ENCODE results near the gene ZMIZ2.
"Not testable (repeated sequence)": the region's sequence is repeated elsewhere in the genome, so short reads cannot be mapped to it uniquely, and the experiment has no call there.

ZMIZ2 gene

DNA sequence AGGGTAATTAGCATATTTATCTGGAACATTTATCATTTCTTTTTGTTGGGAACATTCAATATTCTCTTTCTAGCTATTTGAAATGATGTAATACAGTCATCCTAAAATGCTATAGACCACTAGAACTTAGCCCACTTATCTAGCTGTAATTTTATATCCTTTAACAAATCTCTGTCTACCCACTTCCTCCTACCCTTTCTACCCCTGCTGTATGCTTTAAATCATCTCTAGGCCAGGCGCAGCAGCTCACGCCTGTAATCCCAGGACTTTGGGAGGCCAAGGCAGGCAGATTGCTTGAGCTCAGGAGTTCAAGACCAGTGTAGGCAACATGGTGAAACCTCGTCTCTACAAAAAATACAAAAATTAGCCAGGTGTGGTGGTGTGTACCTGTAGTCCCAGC, 25.8 kb downstream of the ZMIZ2 start:
- DNase-seq (ENCODE audit: low spot score) = not testable (repeated sequence)

DNA sequence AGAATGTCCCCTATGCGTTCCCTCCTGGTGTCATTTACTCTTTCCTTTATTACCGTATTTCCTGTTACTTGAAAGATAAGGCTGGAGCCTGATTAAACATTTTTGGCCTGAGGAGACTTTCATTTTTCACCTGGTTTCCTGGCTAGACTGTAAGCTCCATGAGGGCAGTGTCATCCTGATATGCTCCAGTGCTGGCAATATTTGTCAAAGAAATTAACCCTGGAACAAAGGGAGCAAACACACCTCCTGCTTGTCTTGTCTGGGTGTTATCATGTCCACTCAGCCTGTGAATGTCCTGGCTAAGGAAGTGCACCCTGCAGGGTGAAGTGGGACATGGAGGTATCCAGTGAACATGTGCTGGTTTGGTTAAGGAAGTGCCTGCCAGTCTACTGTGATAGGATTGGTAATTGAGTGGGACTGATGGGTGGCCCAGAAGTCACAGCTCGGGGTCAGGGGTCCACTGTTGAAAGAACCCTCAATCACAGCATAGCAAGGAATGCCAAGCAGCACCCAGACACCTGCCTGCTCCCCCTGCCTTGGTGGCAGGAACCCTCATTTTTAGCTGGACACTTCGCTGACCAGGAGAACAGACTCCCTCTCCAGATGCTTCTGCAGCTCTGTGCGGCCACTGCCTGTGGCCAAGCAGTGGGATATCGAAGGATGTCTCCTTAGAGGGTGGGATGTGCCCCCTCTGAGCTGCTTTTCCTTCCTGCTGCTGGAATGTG, 26.9 kb downstream of the ZMIZ2 start:
- DNase-seq (ENCODE audit: low spot score) = no peak

DNA sequence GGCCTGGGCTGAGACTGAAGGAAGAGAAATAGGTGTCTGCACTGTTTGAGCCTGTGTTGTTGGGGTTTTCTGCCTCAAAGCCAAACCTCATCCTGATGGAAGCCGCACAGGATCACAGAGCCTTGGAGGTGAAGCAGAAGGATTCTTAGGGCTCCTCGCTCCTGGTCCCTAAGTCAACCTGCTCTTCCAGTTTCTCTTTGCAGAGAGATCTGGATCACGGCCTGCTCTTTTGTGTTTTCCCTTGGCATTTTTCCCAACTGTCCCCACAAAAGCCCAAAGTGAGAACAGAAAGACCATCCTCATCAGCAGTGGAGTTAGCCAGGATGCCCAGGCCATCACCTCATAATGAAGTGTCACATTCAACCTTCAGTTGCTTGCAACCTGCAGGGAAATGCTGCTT, 27.6 kb downstream of the ZMIZ2 start:
- no peak for DNase-seq (ENCODE audit: low spot score)

DNA sequence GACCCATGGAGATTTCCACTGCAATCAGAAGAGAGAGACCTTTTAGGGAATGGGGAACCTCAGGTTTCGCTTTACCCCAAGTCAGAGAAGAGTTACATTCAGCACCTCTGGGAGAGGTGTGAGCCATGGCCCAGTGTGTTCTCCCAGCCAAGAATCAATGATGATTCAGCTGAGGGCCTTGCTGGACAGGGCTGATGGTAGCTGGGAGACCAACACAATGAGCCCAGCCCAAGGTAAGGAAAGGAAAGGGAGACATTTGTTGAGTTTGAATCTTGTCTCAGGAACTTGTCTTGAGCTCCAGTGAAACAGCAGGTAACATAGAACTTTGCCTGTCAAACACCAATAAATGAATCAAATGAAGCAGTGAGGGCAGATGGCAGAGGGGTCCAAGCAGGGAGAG, 33.8 kb downstream of the ZMIZ2 start:
- no peak for DNase-seq (ENCODE audit: low spot score)

DNA sequence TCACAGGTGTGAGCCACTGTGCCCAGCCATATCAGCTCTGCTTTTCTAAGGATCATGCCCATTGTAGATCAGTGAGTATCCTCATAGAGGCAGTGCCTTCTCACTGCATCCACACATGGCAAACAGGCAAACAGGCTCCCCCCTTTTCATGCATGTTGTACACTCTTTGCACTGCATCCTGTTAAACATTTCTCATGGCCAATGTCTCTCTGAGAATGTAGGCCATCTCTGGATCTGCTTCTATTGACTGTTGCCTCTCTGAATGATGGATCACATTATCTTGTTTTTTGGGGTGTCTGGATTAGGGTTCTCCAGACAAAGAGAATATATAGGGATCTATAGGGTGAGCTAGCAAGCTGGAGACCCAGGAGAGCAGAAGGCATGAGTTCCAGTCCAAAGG, 34.8 kb downstream of the ZMIZ2 start:
- no peak for DNase-seq (ENCODE audit: low spot score)

DNA sequence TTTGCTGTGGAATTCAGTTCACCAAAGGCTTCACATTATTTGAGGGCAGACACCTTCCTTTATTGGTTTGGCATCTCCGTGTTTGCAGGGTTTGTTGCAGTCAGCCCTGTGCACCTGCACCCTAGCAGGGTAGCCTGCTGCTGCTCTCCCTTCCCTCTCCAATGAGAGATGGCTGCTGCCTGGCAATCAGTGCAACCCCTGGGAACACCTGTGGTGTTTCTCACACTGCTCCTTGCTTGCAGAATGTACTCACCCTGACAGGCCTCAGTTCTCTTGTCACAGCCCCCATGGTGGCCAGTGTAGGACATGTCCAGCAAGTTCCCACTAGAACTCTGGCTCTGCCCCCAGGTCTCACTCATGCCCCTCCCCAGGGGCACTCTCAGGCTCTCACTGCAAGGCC, 35.7 kb downstream of the ZMIZ2 start:
- DNase-seq (ENCODE audit: low spot score) = no peak

DNA sequence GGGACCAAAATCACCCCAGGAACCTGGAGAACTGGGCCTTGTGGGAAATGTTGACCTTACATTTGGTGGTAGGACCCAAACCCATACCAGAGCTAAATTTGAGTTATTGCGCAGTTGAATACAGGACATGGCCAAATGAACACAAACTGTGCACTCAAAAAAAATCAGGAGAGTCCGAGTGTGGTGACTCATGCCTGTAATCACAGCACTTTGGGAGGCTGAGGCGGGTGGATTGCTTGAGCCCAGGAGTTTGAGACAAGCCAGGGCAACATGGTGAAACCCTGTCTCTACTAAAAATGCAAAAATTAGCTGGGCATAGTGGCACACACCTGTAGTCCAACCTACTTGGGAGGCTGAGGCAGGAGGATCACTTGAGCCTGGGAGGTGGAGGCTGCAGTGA, 36.6 kb downstream of the ZMIZ2 start:
- not testable (repeated sequence) for DNase-seq (ENCODE audit: low spot score)

DNA sequence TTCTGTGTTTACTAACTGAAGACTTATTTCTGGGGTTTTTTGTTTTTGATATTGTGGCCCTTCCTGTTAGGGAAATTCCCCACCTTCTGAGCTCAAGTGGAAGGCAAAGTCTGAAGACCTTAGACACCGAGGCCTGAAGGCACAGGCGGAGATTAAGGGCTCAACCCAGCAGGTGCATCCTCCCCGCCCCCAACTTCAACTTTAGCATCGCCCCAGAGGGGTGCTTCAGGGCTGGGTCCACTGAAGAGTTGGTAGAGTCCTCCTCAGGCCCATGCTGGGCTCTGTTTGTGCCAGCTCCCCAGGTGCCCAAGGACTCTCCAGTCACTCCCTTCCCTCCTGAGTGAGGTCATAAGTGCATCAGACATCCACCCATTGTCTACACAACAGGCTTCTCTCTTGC, 38.4 kb downstream of the ZMIZ2 start:
- no peak for DNase-seq (ENCODE audit: low spot score)

DNA sequence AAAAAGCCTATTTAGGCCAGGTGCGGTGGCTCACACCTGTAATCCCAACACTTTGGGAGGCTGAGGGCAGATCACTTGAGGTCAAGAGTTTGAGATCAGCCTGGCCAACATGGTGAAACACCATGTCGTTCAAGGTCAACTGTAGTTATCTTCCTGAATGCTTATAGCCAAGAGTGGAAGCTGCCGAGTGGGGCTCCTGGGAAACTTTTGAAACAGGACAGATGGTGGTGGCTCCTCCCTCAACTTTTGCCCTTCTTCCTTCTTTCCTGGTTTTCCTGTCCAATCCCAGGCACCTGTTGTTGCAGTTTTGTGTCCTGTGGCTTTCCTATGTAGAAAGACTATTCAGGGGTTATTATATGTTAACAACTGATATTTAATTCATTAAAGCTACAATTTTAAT, 39.1 kb downstream of the ZMIZ2 start:
- DNase-seq (ENCODE audit: low spot score) = no peak

DNA sequence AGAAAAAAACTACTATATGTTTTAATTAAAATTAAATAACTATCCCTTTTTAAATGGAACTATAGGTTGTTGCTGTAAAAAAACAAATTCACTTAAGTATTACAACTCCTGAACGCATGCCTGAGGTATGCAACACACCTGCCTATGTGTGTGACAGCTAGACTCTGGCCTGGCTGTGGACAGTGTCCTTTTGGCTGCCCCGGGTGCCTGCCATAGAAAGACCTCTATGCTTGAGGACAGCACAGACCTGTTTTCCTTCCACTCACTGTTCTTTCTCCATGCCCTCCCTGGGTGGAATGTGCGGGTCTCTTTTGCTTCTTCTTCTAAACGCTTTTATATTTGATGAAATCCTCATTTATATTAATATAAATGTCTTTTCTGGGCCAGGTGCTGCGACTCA, 41.3 kb downstream of the ZMIZ2 start:
- no peak for DNase-seq (ENCODE audit: low spot score)

DNA sequence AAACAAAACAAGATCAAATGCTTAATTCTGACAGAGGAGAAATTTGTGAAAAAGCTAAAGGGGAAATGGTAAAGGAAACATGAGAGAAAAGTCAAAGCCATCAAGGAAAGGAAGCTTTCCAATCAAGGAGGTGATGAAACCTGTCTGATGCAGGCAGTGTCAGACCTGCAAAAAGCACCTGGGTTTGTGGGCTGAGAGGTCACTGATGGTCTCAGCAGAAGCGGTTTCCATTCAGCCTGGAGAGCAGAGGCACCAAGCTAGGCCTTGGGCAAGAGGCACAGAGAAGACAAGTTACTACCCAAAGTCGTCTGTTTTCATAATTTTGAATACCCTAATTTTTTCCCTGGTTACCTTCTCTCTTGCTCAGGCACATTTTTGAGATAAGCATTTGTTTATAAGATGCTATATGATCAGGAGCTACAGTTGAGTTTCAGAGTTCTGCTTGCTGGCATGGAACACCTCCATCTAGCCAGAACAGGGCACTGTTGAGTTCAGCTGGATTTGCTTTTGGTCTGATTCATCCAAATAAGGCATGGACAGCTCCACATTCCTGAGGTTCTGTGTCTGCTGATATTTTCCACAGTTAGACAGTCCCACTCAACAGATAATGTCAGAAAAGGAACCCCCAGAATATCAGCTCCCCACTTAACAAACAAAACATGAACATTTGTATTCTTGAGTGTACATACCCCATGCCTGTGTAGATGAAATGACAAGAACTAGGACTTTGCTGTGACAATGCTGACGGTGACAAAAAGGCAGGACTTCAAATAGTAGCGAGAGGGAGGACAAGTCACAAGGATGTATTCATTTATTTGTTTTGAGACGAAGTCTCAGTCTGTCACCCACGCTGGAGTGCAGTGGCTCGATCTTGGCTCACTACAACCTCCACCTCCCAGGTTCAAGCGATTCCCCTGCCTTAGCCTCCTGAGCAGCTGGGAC, 42.9 kb downstream of the ZMIZ2 start:
- no peak for DNase-seq (ENCODE audit: low spot score)

DNA sequence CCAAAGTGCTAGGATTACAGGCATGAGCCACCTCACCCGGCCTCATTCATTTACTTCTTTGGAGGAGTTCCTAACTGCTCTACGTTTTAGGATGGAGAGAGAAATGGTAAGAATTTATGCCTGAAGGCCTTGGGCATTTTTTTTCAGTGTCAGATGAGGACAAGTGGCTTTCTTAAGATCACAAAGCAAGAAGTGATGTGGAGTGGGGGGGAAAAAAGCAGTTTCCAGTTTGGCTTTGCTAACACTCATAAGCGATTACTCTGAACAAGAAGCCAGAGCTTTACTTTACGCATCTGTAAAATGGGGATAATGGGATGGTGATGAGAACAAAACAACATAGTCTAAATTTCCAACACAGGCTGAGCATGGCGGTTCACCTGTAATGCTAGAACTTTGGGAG, 45.3 kb downstream of the ZMIZ2 start:
- no peak for DNase-seq (ENCODE audit: low spot score)

DNA sequence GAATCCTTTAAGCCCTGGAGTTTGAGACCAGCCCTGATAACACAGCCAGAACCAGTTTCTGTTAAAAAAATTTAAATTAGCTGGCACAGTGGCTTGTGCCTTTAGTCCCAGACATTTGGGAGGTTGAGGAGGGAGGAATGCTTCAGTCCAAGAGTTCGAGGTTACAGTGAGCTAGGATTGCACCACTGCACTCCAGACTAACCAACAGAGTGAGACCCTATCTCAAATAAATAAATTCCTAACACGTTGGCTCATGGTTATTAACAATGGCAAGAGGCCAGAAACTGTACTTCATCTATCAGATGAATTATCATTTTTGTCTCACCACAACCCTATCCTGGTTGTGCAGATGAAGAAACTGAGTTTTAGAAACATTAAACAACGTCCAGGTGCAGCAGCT, 45.7 kb downstream of the ZMIZ2 start:
- DNase-seq (ENCODE audit: low spot score) = no peak

DNA sequence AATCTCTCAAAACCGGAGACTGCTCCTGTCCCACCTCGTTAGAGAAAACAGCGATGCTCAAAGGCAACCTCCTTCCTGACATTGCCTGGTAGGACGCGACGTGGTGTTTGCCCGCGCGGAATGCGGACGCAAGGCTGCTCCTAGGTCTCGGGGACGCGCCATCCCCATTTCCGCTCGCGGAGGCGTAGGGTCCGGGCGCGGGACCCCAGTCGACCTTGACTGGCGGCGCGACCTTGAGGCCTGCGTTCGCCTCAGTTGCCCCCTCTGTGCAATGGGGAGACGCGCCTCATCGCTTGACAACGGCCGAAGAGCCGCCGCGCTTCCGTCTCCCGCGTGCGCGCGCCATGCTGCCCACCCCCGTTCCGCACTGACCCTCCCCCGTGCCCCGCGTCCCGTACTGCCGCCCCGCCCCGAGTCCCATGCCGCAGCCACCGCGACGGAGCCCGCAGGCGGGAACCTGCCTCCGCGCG, 47.4 kb downstream of the ZMIZ2 start:
- no peak for DNase-seq (ENCODE audit: low spot score)

DNA sequence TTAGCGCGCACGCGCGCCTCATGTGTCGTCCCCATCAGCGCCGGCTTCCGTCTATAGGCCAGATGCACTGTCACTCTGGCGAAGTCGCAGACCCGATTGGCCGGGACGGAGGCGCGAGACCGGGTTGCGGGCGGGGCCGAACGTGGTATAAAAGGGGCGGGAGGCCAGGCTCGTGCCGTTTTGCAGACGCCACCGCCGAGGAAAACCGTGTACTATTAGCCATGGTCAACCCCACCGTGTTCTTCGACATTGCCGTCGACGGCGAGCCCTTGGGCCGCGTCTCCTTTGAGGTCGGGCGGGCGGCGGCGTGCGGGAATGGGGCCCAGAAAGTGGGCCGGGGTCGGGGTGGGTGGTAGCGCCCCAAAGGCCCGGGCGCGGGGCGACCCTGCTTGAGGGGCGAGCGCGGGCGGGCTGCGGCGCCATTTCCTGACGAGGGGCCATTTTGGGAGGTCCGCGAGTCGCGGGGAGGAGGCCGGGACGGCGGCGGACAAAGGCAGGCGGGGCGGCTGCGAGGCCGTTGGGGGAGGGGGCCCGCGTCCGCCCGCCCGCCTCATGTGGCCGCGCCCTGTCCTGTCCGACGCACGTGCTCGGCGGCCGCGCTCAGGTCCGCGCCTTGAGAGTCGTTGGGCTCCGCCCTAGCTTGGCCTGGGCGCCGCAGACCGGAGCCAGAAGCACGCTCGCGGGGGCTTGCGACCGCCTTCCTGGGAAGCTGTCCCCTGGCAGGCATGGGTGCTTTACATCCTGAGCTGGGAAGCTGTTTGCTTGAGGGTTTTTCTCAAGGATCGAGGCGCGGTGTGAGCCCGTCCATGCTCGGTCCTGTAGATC, 48.1 kb downstream of the ZMIZ2 start, which contains the start of gene PPIA:
TSS of gene PPIA (plus strand) at position 178 of the 825 bp plus-strand sequence. CDS start at position 222, 44 bp downstream.
- DNase-seq (ENCODE audit: low spot score) = peak; percentile 99

DNA sequence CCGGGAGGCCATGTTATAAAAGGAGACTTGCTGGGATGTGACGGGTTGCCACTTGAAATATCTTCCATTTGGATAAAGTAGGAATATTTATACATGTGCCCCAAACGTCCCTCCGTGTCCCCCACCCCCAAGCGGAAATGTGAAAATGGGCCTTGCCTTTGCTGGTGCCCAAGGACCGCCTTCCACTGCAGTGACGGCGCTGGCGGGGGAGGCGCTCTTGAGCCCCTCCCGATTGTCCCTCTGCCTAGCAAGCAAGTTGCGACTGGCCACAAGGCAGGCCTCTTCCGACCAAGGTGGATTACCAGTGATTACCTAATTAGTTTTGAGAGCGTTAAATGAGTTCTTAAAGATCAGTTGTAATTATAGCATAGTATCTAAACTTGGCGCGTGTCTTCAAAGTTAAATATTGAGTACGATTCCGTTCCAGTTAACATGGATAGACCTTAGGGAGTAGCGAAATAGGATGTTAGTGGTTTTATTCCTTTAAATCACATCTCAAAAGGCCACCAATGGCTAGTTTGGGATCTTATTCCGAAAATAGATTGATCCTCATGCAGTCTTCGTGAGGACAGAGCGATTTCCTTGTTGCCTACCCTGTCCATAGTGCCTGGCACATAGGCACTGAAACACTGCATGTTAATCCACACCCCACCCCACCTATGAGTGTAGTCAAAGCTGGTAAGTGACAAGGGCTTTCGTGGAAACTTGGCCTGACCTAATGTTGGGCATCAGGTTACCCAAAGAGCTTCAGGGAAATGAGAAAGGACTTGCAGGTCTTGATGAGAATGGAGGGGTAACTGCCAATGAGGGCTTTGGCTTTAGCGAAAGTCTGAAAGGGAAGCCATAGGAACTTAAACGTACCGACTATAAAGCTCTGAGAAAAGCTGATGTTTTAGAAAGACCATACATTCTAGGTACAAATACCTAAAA, 48.9 kb downstream of the ZMIZ2 start:
- DNase-seq (ENCODE audit: low spot score) = peak; percentile 75

DNA sequence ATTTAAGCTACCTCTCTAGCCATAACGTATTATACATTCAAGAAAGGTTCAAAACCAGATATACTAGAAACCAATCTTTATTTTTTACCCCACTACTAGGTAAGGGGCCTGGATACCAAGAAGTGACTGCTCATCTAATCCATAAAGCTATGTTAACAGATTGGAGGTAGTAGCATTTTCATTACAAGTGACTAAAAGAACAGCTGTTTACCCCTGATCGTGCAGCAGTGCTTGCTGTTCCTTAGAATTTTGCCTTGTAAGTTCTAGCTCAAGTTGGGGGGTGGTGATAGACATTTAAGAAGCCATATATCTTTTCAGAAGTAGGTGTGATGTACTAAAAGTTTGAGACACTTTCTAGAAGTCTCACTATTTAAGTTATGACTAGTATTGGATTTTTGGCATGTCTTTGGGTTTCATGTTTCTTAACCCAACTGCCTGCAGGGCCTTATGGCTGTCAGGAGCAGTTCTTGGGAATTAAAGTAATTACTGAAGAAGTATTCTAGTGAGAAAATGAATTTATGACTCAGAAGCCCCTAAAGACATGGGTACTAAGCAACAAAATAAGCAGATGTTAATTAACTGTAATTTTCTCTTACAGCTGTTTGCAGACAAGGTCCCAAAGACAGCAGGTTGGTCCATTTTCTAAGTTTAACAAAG, 50.1 kb downstream of the ZMIZ2 start:
- DNase-seq (ENCODE audit: low spot score) = no peak

DNA sequence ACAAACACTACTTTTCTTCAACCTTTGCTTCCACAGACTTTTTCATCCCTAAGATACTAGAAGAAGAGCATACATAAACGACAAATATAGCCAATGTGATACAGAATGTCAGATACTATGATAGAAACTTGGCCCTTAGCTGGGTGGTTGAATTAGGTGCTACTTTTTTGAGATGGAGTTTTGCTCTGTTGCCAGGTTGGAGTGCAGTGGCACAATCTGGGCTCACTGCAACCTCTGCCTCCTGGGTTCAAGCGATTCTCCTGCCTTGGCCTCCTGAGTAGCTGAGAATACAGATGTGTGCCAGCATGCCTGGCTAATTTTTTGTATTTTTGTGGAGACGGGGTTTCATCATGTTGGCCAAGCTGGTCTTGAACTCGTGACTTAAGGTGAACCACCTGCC, 51.3 kb downstream of the ZMIZ2 start:
- DNase-seq (ENCODE audit: low spot score) = no peak

DNA sequence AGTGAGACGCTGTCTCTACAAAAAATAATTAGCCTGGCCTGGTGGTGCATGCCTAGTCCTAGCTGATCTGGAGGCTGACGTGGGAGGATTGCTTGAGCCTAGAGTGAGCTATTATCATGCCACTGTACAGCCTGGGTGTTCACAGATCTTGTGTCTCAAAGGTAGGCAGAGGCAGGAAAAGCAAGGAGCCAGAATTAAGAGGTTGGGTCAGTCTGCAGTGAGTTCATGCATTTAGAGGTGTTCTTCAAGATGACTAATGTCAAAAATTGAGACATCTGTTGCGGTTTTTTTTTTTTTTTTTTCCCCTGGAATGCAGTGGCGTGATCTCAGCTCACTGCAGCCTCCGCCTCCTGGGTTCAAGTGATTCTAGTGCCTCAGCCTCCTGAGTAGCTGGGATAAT, 53.2 kb downstream of the ZMIZ2 start:
- no peak for DNase-seq (ENCODE audit: low spot score)

DNA sequence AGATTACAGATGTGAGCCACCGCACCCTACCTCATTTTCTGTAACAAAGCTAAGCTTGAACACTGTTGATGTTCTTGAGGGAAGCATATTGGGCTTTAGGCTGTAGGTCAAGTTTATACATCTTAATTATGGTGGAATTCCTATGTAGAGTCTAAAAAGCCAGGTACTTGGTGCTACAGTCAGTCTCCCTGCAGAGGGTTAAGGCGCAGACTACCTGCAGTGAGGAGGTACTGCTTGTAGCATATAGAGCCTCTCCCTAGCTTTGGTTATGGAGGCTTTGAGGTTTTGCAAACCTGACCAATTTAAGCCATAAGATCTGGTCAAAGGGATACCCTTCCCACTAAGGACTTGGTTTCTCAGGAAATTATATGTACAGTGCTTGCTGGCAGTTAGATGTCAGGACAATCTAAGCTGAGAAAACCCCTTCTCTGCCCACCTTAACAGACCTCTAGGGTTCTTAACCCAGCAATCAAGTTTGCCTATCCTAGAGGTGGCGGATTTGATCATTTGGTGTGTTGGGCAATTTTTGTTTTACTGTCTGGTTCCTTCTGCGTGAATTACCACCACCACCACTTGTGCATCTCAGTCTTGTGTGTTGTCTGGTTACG, 53.9 kb downstream of the ZMIZ2 start:
- DNase-seq (ENCODE audit: low spot score) = no peak
